CD4-positive, alpha-beta T cell (primary cell): Measurements from ENCODE around the gene HIBADH. TPM values are rescaled to one million over a fixed set of nuclear protein-coding genes. Genes with fewer than 3 reads are reported as not detected.
"Not testable (repeated sequence)": the region's sequence is repeated elsewhere in the genome, so short reads cannot be mapped to it uniquely, and the experiment has no call there.

Experiments used
- ATAC-seq: fragments of 200-7000 bp; cut with Tn5 transposase; one replicate; pipeline ENCODE4 v1.10.0; 2022; ENCODE audit warnings: mild to moderate bottlenecking; ENCODE audit not compliant: poor library complexity
- CTCF ChIA-PET: fragments of 350-600 bp; sonication (Branson Sonifier 250); formaldehyde crosslinking; loops from one replicate; lab custom pipeline; 2021; ENCODE audit warnings: antibody characterized with exemption, inconsistent platforms; lab: Charles Lee
- POLR2A ChIA-PET: fragments of 350-600 bp; sonication (Branson Sonifier 250); formaldehyde crosslinking; loops from one replicate; lab custom pipeline; 2021; ENCODE audit warnings: antibody characterized with exemption, inconsistent platforms; lab: Charles Lee
- DNase-seq, 14 experiments: peaks; one replicate each; pipeline ENCODE4 v3.0.0-alpha.2; 2013 to 2020; ENCODE audit warnings: mixed read lengths in 2 of 14
- H3K27ac ChIP-seq, 2 donors: one replicate each; pipeline versions ENCODE4 v1.5.1 to v1.7.0; 2013; ENCODE audit warnings: low read length in 2 of 2, low read depth in 1 of 2, mild to moderate bottlenecking in 1 of 2
- H3K27me3 ChIP-seq, 2 experiments: 1 replicate in 1 of 2; 2 replicates in 1 of 2; pipeline versions ENCODE4 v1.6.1 to v1.7.0; 2013; ENCODE audit warnings: low read length in 2 of 2, control low read depth in 1 of 2, mild to moderate bottlenecking in 1 of 2, moderate library complexity in 1 of 2; ENCODE audit not compliant: insufficient read depth in 2 of 2, control insufficient read depth in 1 of 2
- H3K36me3 ChIP-seq: one replicate; pipeline ENCODE4 v1.6.1; 2013; ENCODE audit warnings: low read length, control low read depth; ENCODE audit not compliant: insufficient read depth
- H3K4me1 ChIP-seq: one replicate; pipeline ENCODE4 v1.6.1; 2013; ENCODE audit warnings: low read length, control low read depth; ENCODE audit not compliant: insufficient read depth
- H3K4me3 ChIP-seq: one replicate; pipeline ENCODE4 v1.5.1; 2013; ENCODE audit warnings: mild to moderate bottlenecking, low read length, moderate library complexity
- H3K9me3 ChIP-seq, 2 experiments: 1 replicate in 1 of 2; 2 replicates in 1 of 2; pipeline versions ENCODE4 v1.6.1 to v1.7.0; 2013; ENCODE audit warnings: low read length in 2 of 2, mild to moderate bottlenecking in 2 of 2, control low read depth in 1 of 2, moderate library complexity in 1 of 2; ENCODE audit not compliant: control insufficient read depth in 1 of 2, insufficient read depth in 1 of 2
- H3K27ac Mint-ChIP-seq: one replicate; pipeline ENCODE4 v1.8.0; 2020; ENCODE audit warnings: mixed read lengths
- H3K27me3 Mint-ChIP-seq: one replicate; pipeline ENCODE4 v1.8.0; 2021; ENCODE audit warnings: mixed read lengths
- H3K36me3 Mint-ChIP-seq: one replicate; pipeline ENCODE4 v1.8.0; 2021; ENCODE audit warnings: low read depth, mixed read lengths
- H3K4me1 Mint-ChIP-seq: one replicate; pipeline ENCODE4 v1.8.0; 2021; ENCODE audit warnings: low read depth, mixed read lengths
- H3K4me3 Mint-ChIP-seq: one replicate; pipeline ENCODE4 v1.8.0; 2020; ENCODE audit warnings: mild to moderate bottlenecking, mixed read lengths
- H3K9me3 Mint-ChIP-seq: one replicate; pipeline ENCODE4 v1.8.0; 2020; ENCODE audit warnings: mixed read lengths
- intact Hi-C, 2 experiments: fragments of 100-400 bp; cut with DNase I in 1 of 2; cut with micrococcal nuclease in 1 of 2; formaldehyde crosslinking; loops; one replicate each; pipeline versions ENCODE4 v1.15.1 to v1.9.0; 2023 to 2025; cut with DNase I, micrococcal nuclease
- total RNA-seq, 174 experiments: library from RNA in 2 of 174; stranded (reverse) in 2 of 174; gene quantifications; one replicate each; pipeline ENCODE4 v1.2.3 and lab custom pipeline; 2021 to 2026
- TF ChIP-seq, protein P1 (sequence below): fragments of 200-600 bp; IDR thresholded peaks from one replicate; pipeline ENCODE4 v1.8.0; 2022; ENCODE audit warnings: antibody characterized with exemption, mild to moderate bottlenecking

The HIBADH gene
- total RNA-seq, 2 experiments from 2014 or later = 6.3 to 8.4 TPM

DNA sequence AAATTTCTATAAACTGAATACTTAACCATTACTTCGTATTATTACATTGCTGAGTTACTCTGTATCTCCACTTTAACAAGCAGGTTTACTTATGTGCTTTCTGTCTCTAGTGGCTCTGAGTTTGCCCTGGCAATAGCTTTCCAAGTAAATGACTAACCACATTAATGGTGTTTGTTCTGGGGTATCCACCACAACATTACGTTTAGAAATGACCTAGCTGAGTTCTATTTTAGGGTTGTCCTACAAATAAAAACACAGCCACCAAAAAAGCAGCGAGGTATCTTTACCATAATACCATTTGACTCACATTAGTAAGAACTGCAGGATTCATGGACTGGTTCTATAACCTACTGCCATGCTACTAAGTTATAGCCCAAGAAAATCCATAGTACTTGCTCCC, 83.1 kb downstream of the HIBADH start:
- intact Hi-C loops = loop anchor here in 1 of 2 experiments (5.0 kb wide), 1 partner anchor 443 kb away; no protein-coding TSS in a partner anchor
- Histone ChIP-seq H3K27me3 (no peaks in the 10 kb centered on the region), H3K9me3 (no peaks in the 10 kb centered on the region), H3K27ac (no peak overlapping the region), H3K36me3 (no peaks in the 10 kb centered on the region), H3K4me1 (no peaks in the 10 kb centered on the region), H3K4me3 (no peak overlapping the region)
- Mint-ChIP-seq H3K27me3 (no peaks in the 10 kb centered on the region), H3K36me3 (peaks cover 6% of the 10 kb centered on the region), H3K27ac (no peak overlapping the region), H3K4me3 (no peak overlapping the region), H3K9me3 (no peaks in the 10 kb centered on the region), H3K4me1 (no peaks in the 10 kb centered on the region)
- TF ChIP-seq, protein P1, sequence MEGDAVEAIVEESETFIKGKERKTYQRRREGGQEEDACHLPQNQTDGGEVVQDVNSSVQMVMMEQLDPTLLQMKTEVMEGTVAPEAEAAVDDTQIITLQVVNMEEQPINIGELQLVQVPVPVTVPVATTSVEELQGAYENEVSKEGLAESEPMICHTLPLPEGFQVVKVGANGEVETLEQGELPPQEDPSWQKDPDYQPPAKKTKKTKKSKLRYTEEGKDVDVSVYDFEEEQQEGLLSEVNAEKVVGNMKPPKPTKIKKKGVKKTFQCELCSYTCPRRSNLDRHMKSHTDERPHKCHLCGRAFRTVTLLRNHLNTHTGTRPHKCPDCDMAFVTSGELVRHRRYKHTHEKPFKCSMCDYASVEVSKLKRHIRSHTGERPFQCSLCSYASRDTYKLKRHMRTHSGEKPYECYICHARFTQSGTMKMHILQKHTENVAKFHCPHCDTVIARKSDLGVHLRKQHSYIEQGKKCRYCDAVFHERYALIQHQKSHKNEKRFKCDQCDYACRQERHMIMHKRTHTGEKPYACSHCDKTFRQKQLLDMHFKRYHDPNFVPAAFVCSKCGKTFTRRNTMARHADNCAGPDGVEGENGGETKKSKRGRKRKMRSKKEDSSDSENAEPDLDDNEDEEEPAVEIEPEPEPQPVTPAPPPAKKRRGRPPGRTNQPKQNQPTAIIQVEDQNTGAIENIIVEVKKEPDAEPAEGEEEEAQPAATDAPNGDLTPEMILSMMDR = no peak
- POLR2A ChIA-PET = no interaction called here
- DNase-seq (no peak), ATAC-seq (no peak)
- CTCF ChIA-PET = no interaction called here

- peaks cover 12% of the 10 kb centered on the region for H3K36me3 Mint-ChIP-seq
- H3K27ac Mint-ChIP-seq, H3K9me3 ChIP-seq, H3K36me3 ChIP-seq, H3K4me1 Mint-ChIP-seq, ATAC-seq, H3K27me3 ChIP-seq, DNase-seq, CTCF ChIA-PET, H3K4me1 ChIP-seq, POLR2A ChIA-PET, H3K4me3 Mint-ChIP-seq, H3K9me3 Mint-ChIP-seq, H3K4me3 ChIP-seq, H3K27me3 Mint-ChIP-seq, H3K27ac ChIP-seq: not testable (repeated sequence)
- intact Hi-C loops = loop anchor here in 1 of 2 experiments (5.0 kb wide), 1 partner anchor 444 kb away; no protein-coding TSS in a partner anchor
These were observed 84.5 kb downstream of the HIBADH start for GRCh38 chr7:27578169-27578568.

DNA sequence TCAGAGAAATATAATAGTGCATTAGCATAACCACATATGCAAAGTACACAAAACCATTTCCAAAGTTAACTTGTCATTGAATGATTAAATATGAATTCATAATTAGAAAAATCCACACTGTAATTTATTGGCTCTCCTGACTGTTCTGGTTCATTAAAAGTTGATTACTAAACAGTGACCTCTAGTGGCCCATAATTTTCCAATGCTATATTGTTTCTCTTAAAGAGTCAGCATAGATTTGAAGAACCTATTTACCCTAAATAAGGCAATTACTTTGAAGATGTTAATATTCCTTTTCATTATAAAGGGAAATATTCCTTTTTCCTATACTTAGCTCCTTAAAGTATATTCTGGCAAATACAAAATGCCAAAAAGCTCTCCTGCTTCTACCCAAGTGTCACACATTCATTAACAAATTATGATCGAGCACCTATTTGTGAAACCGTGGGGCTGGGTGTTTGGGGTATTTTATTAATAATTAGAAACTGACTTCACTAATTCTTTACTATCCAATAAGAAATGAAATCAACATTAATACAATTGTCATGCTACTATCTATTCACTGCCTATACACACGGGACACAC, 86.2 kb downstream of the HIBADH start:
- Histone ChIP-seq H3K4me3 (no peak overlapping the region), H3K27me3 (no peaks in the 10 kb centered on the region), H3K36me3 (no peaks in the 10 kb centered on the region), H3K4me1 (no peaks in the 10 kb centered on the region), H3K9me3 (no peaks in the 10 kb centered on the region), H3K27ac (no peak overlapping the region)
- DNase-seq (peak in 3 of 14 experiments; percentile 34 to 53 (median 43)), ATAC-seq (no peak)
- H3K4me1 Mint-ChIP-seq = no peaks in the 10 kb centered on the region
- TF ChIP-seq, protein P1 = peak; percentile 69
- no peaks in the 10 kb centered on the region for H3K27me3 Mint-ChIP-seq
- CTCF ChIA-PET = interaction anchor here (0.7 kb wide), 1 partner anchor 723 kb away, joined by 4 read pairs; no protein-coding TSS in a partner anchor
- peaks cover 19% of the 10 kb centered on the region for H3K36me3 Mint-ChIP-seq
- intact Hi-C loops = loop anchor here in 1 of 2 experiments (1.0 to 5.0 kb wide), 2 partner anchors 380 to 446 kb away; no protein-coding TSS in a partner anchor
- POLR2A ChIA-PET = no interaction called here
- no peak overlapping the region for H3K4me3 Mint-ChIP-seq
- H3K27ac Mint-ChIP-seq = no peak overlapping the region
- no peaks in the 10 kb centered on the region for H3K9me3 Mint-ChIP-seq

DNA sequence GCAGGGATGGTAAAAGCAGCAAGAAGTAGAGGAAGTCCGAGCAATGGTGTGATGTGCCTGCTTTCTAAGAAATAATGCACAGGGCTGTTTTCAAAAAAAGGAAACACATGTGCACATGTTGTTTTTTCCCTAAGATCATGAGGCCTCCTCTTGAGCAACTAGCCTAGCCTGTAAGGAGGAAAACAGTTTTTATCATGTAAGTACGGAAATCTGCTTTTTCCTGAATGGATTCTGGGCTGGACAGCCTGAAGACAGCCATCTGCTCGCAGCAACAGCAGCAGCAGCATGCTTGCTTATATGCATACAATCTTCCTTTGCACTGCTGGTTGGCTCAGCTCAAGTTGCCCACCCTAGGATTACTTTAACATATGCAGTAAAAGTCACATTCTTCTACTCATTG, 87.1 kb downstream of the HIBADH start:
- Mint-ChIP-seq H3K27ac (no peak overlapping the region), H3K36me3 (peaks cover 24% of the 10 kb centered on the region), H3K9me3 (no peaks in the 10 kb centered on the region), H3K27me3 (no peaks in the 10 kb centered on the region), H3K4me1 (no peaks in the 10 kb centered on the region), H3K4me3 (no peak overlapping the region)
- no peaks in the 10 kb centered on the region for H3K27me3 ChIP-seq
- H3K27ac ChIP-seq = no peak overlapping the region
- ChIA-PET CTCF (no interaction called here), POLR2A (no interaction called here)
- TF ChIP-seq, protein P1 = no peak
- no peak for ATAC-seq
- no peak for DNase-seq
- no peaks in the 10 kb centered on the region for H3K36me3 ChIP-seq
- no peaks in the 10 kb centered on the region for H3K9me3 ChIP-seq
- intact Hi-C loops = loop anchor here (1.0 to 5.0 kb wide), 3 partner anchors 379 to 447 kb away; no protein-coding TSS in a partner anchor
- no peaks in the 10 kb centered on the region for H3K4me1 ChIP-seq
- H3K4me3 ChIP-seq = no peak overlapping the region
